Stimulated activated CD4-positive, alpha-beta T cell treated with anti-CD3 and anti-CD28 coated beads, Interleukin-4, amount 100 ng/mL, for 24 hours (primary cell): ENCODE results near the gene VPS33A.

ENCODE experiments used
- DNase-seq: peaks from one replicate; pipeline ENCODE4 v3.0.0-alpha.2; 2020

The VPS33A gene

GRCh38 chr12:122250047-122250446, 16.2 kb downstream of the VPS33A start:
- DNase-seq: no peak

- DNase-seq: no peak
Measured at GRCh38 chr12:122245553-122245952, 20.7 kb downstream of the VPS33A start.

- DNase-seq: peak; percentile 7
Measured at GRCh38 chr12:122244565-122245371, 21.5 kb downstream of the VPS33A start.

GRCh38 chr12:122243965-122244364, 22.3 kb downstream of the VPS33A start:
- peak; percentile 17 for DNase-seq

GRCh38 chr12:122238861-122239260, 27.4 kb downstream of the VPS33A start:
- DNase-seq: no peak

DNA sequence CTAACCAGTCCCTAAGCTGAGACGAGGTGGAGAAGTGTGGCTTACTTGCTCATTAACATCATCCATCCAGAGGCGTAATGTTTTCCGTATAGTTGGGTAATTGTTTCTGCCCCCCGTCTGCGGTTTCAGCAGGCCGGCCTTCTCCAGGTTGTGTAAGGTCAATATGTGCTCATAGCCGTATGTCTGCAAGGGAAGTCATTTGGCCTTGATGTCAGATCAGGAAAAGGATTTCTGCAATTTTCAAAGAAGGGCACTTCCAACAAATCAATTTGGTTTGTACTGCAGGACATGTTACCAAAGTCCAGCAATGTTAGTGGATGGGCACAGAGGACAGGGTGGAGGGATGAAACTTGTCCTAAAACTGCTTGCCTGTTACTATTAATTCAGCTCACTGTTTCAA, 30.6 kb downstream of the VPS33A start:
- no peak for DNase-seq

- DNase-seq: no peak
Measured at GRCh38 chr12:122232691-122233090, 33.6 kb downstream of the VPS33A start.

DNA sequence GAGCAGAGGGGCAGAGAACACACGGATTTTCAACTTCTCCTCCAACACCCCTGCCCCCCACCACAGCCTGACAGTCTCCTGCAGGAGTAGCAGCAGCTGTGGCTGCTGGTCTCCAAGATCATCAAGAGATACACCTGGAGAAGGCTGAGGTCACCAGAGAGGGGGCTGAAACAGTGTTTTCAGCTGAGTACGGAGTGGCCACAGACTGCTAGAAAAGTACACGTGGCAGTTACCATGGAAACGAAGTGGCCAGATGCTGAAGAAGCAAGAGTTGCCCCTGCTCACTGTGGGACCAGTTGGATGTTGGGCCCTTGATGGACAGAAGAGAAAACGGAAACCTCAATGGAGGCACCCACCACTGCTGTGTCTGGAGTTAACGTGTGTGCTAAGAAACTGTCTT, 35.5 kb downstream of the VPS33A start:
- no peak for DNase-seq

GRCh38 chr12:122228092-122228491, 38.2 kb downstream of the VPS33A start:
- no peak for DNase-seq

DNA sequence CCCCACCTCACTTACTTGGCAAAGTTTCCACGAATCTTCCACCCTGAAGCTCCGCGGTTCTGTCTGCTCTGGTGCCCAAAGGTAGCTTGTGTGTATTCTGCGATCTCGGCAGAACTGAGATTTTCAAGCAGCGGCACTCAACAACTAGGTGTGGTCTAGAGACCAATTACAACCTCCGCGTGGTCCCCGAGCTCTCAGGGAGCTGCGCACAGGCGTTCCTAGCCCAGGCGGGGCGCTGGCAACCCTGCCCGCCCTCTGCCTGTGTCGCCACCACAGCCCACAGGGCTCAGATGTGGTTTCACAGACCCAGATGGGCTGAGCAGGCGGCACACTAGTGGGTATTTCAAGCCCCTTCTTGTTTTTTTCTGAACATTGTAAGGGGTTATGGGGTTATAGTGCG, 39.0 kb downstream of the VPS33A start:
- no peak for DNase-seq

DNA sequence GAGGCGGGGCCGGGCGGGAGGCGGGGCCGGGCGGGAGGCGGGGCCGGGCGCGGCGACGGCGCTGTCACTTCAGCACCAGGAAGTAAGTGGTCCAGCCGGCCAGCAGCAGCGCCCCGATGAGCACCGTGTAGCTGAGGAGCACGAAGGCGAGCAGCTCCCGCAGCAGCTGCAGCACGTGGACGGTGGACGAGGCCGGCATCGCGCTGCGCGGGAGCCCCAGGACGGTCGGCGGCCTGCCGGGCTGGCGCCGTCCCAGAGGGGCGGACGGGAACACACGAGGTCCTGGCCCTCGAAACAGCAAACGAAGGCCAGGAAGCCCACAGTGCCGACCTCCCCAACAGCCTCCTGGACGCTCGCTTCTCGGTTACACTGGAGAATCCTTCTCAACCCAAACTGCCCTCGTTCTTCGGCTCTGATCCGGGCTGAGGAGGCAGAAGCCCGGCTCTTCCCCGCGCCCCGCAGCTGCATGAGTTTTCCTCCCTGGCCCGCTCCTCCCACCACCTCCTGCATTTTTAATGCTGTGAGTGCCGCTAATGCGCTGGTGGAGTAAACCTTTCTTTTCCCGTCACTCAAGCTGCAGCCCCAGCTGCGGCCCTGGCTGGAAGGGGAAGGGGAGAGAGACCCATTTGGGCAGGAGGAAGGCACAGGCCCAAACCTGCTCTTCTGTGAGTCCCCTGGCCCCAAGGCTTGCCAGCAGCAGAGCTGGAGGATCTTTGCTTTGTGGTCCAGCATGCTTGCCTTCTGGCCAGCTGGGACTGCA, 39.7 kb downstream of the VPS33A start:
- DNase-seq: no peak

DNA sequence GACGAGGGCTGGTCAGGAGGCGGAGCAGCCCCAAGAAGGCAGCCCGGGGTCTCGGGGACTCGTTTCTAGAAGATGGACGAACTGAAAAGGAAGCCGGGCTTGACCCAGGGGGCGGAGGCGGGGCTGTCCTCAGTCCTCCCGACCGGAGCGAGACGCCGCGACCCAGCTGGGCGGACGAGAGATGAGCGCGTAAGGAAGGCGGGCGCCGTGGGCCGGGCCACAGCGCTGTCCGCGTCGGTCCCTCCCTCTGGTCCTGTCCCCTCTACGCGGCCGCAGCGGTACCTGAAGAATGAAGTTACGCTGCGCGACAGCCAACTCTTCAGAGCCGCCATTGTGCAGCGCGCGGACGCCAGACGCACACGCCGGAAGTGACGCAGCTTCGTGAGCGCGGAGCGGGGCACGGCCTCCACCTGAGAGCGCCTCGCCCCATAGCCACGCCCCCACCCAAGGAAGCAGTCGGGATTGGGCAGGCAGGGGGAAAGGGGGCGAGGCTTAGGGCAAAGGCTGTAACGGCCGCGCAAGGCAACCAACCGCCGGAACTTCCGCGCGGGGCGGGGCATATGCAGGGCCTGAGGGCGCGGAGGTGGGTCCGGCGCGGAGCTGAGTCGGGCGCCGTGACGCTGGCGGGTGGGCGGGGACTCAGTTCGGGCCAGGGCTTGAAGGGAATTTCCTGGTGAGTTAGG, 40.5 kb downstream of the VPS33A start, which contains the start of gene DIABLO:
TSS of gene DIABLO (minus strand) at position 370 of the 683 bp plus-strand sequence. CDS start at position 332, 38 bp downstream.
- DNase-seq: peak; percentile 100

DNA sequence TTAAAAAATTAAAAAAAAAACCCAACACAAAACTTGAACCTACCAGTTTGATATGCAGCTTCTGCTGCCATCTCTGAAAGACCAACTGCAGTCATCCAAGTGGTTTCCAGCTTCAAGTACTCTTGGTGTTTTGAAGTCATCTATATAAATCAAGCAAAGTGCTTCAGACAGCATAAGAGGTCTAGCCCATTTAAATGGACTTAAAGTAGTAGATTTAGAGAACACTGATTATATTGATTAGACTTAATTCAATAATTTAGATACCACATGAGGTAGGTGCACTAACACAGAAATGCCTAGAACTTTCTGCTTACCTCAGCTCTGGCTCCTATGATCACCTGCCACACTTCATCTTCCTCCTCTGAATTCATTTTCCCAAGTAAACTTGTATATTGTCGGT, 49.8 kb downstream of the VPS33A start:
- no peak for DNase-seq

- no peak for DNase-seq
Measured at GRCh38 chr12:122215771-122216170, 50.5 kb downstream of the VPS33A start.

DNA sequence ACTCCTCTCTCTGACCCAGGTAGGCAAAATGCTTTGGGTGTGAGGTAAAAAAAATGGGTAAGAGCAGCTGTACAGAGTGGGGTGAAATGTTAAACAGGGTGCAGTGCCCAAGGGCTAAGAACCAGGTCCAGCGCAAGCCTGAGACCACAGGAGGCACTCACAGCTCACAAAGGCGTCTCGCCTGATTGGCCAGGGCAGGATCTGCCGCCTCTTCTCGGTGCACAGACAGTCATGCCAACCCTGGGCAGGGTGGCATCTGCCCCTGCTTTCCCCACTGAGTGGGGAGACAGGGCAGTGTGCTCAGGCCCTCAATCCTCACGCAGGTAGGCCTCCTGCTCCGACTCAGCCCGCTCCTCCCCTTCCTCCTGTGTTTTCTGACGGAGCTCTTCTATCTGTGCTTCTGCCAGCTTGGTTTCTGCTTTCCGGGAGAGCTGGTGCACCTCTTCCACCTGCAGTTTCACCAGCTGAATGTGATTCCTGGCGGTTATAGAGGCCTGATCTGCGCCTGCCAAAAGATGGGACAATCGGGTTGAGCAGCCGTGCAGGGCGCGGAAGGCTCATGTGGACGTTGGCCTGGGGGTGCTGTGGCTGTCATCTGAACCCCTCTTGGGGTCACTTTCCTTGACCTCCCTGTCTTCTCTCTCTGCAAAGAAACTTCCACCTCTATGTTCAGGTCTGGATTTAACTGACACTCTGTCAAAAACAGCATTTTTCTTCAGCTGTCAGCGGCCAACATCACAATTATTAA, 58.0 kb downstream of the VPS33A start:
- DNase-seq: no peak

GRCh38 chr12:122207391-122207790, 58.9 kb downstream of the VPS33A start:
- no peak for DNase-seq

DNA sequence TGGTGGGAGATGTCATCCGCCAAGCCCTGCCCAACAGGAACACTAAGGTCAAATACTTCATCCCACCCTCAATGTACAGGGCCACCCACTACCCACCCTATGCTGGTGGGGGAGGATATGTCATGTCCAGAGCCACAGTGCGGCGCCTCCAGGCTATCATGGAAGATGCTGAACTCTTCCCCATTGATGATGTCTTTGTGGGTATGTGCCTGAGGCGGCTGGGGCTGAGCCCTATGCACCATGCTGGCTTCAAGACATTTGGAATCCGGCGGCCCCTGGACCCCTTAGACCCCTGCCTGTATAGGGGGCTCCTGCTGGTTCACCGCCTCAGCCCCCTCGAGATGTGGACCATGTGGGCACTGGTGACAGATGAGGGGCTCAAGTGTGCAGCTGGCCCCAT, 59.3 kb downstream of the VPS33A start:
- no peak for DNase-seq

DNA sequence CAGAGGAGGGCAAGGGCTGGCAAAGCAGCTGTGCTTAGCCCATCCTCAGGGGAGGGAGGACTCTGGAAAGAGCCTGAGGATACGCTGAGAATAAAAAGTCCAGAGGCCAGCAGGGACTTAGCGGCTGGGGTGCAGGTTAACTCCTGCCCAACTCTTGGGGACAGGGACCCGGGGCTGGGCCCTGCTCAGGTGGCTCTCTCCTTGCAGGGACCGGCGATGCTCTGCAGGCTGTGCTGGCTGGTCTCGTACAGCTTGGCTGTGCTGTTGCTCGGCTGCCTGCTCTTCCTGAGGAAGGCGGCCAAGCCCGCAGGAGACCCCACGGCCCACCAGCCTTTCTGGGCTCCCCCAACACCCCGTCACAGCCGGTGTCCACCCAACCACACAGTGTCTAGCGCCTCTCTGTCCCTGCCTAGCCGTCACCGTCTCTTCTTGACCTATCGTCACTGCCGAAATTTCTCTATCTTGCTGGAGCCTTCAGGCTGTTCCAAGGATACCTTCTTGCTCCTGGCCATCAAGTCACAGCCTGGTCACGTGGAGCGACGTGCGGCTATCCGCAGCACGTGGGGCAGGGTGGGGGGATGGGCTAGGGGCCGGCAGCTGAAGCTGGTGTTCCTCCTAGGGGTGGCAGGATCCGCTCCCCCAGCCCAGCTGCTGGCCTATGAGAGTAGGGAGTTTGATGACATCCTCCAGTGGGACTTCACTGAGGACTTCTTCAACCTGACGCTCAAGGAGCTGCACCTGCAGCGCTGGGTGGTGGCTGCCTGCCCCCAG, 60.0 kb downstream of the VPS33A start:
- no peak for DNase-seq

DNA sequence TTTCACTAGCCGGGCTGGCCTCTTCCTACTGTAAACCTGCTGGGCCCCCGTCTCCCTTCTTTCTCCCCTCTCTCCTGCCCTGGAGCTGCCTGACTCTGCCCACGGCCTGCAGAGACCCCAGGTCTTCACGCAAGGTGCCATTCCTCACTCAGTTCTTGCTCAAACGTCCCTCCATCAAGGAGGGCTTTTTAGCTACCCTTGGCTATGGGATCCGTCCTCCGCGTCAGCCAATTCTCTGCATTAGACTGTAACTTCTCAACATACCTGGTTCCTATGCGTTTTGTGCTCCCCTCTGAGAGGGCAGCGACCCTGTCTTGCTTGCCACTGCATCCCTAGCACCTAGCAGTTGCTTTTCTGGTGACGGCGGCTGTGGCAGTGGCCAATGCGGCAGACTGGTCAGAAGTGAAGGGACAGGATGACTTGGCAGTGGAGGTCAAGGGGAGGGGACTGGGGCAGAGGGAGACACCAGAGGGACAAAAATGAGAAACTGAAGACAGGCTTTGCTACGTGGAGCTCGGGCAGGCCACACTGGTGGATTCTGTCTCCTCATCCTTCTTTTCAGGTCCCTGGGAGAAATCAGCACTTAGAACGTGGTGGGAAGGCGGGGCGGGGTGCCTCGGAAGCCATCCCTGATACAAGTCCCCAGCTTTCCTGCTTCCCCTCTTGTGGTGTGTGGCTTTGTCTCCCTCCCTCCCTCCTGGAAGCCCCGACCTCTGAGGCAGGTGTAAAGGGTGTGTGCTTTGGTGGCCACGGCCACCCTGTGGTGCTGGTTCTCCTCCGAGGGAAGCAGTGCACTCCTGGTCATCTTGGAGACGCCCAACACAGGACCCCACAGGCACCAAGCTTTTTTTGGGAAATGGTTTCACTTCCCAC, 61.0 kb downstream of the VPS33A start:
- no peak for DNase-seq

DNA sequence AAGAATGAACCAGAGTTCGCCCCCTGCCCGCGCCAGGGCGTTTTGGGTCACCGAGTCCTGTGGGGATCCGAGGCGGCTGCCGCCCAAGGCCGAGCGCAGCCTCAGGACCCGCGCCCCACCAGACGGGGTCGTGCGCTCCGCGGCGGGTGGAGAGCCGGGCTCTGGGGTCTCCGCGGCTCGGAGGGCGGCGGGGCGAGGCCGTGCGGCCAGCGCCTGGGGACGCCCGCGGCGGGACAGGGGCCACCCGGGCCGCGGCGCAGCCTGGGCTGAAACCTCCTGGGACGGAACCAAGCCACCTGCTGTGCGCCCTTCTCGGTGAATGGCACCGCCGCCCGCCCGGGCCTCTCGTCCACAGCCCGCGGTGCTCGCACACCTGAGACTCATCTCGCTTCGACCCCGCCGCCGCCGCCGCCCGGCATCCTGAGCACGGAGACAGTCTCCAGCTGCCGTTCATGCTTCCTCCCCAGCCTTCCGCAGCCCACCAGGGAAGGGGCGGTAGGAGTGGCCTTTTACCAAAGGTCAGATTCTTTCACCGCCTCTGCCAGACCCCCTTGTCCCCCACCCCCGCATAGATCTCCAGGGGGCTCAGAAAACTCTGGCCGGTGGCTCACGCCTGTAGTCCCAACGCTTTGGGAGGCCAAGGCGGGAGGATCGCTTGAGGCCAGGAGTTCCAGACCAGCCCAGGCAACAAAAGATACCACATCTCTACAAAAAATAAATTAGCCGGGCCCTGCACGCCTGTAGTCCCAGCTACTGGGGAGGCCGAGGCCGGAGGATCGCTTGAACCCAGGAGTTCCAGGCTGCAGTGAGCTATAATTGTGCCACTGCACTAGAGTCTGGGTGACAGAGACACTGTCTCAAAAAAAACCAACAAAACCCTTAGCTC, 61.9 kb downstream of the VPS33A start:
- DNase-seq: no peak
